HCT116 (cell line): ENCODE measurements around the gene SBF2. TPM values are rescaled to one million over a fixed set of nuclear protein-coding genes. Genes with fewer than 3 reads are reported as not detected.
A peak's percentile ranks its signal among the peaks of the same experiment; 100 is the strongest.

Source experiments
- ATAC-seq: fragments of 200-7000 bp; cut with Tn5 transposase; 2 replicates; pipeline ENCODE4 v1.9.1; 2020; ENCODE audit warnings: mild to moderate bottlenecking, moderate library complexity
- BruUV-seq: library from RNA; stranded (reverse); fragments of 400-500 nt; replicated peaks from 2 replicates; lab custom pipeline; 2021; lab: Mats Ljungman, UMichigan
- CTCF ChIA-PET: fragments of 300-600 bp; sonication (Branson Sonifier 250); formaldehyde crosslinking; loops from one replicate; lab custom pipeline; 2021; ENCODE audit warnings: antibody characterized with exemption; lab: Charles Lee
- POLR2A ChIA-PET: fragments of 300-600, 350-600 bp; sonication (Branson Sonifier 250); formaldehyde crosslinking; loops from one replicate; lab custom pipeline; 2021; ENCODE audit warnings: antibody characterized with exemption; lab: Charles Lee
- RAD21 ChIA-PET, 2 experiments: fragments of 300-600 bp; sonication (Branson Sonifier 250); formaldehyde crosslinking; loops; one replicate each; lab custom pipeline; 2023; ENCODE audit warnings: low total read pairs in 2 of 2; ENCODE audit not compliant: uncharacterized antibody in 2 of 2, unreplicated experiment in 2 of 2, low non-redundant PET in 1 of 2; lab: Charles Lee
- DNase-seq: peaks from one replicate; pipeline ENCODE4 v3.0.0-alpha.2; 2010; ENCODE audit warnings: low read depth, low spot score
- H2AFZ ChIP-seq: fragments of 200-600 bp; shearing (Covaris generic), sonication (generic); 2 replicates; pipeline ENCODE4 v1.6.1; 2017; ENCODE audit warnings: low read depth, mixed run types, mixed read lengths, antibody characterized with exemption, low read length; ENCODE audit not compliant: poor library complexity, severe bottlenecking
- H3K27ac ChIP-seq: 2 replicates; pipeline ENCODE4 v1.5.1; 2012; ENCODE audit warnings: low read depth, low read length
- H3K27me3 ChIP-seq: fragments of 200-600 bp; sonication (generic); 2 replicates; pipeline ENCODE4 v1.6.1; 2016; ENCODE audit warnings: mixed run types, low read length, mixed read lengths; ENCODE audit not compliant: insufficient read depth
- H3K36me3 ChIP-seq, 2 experiments: fragments of 200-500 bp in 1 of 2; fragments of 200-600 bp in 1 of 2; sonication (Bioruptor generic) in 1 of 2; sonication (generic) in 1 of 2; 2 replicates each; pipeline versions ENCODE4 v1.5.1 to v1.6.1; 2014 to 2016; ENCODE audit warnings: low read length in 2 of 2, inconsistent platforms in 1 of 2, mixed read lengths in 1 of 2, mixed run types in 1 of 2; ENCODE audit not compliant: insufficient read depth in 2 of 2, control insufficient read depth in 1 of 2
- H3K4me1 ChIP-seq, 2 experiments: fragments of 200-600 bp in 1 of 2; sonication (generic) in 1 of 2; 2 replicates each; pipeline versions ENCODE4 v1.5.1 to v1.6.1; 2012 to 2017; ENCODE audit warnings: low read length in 2 of 2, inconsistent platforms in 1 of 2, mild to moderate bottlenecking in 1 of 2, mixed read lengths in 1 of 2, mixed run types in 1 of 2, moderate library complexity in 1 of 2; ENCODE audit not compliant: insufficient read depth in 2 of 2, control insufficient read depth in 1 of 2
- H3K4me2 ChIP-seq: fragments of 200-600 bp; sonication (generic); 2 replicates; pipeline ENCODE4 v1.6.1; 2017; ENCODE audit warnings: mixed run types, low read length, mixed read lengths
- H3K4me3 ChIP-seq, 2 experiments: fragments of 200-600 bp in 1 of 2; sonication (generic) in 1 of 2; replicated peaks in 1 of 2; 2 replicates each; pipeline ENCODE4 v1.5.1; 2011 to 2016; ENCODE audit warnings: low read length in 2 of 2, control low read depth in 1 of 2, low read depth in 1 of 2, mild to moderate bottlenecking in 1 of 2, mixed read lengths in 1 of 2, mixed run types in 1 of 2
- H3K79me2 ChIP-seq: fragments of 200-600 bp; sonication (generic); 2 replicates; pipeline ENCODE4 v1.6.1; 2017; ENCODE audit warnings: mild to moderate bottlenecking, mixed run types, low read length, moderate library complexity, mixed read lengths; ENCODE audit not compliant: insufficient read depth
- H3K9ac ChIP-seq: fragments of 200-600 bp; sonication (generic); 2 replicates; pipeline ENCODE4 v1.6.1; 2016; ENCODE audit warnings: low read length, mixed read lengths
- H3K9me2 ChIP-seq: fragments of 200-600 bp; sonication (generic), shearing (Covaris generic); 2 replicates; pipeline ENCODE4 v1.6.1; 2017; ENCODE audit warnings: mixed run types, mild to moderate bottlenecking, moderate library complexity; ENCODE audit not compliant: insufficient read depth
- H3K9me3 ChIP-seq, 2 experiments: fragments of 200-500 bp in 1 of 2; fragments of 200-600 bp in 1 of 2; sonication (Bioruptor generic) in 1 of 2; sonication (generic) in 1 of 2; 2 replicates each; pipeline ENCODE4 v1.6.1; 2014 to 2017; ENCODE audit warnings: low read length in 2 of 2, mixed read lengths in 2 of 2, inconsistent platforms in 1 of 2, low read depth in 1 of 2, mild to moderate bottlenecking in 1 of 2, mixed run types in 1 of 2, moderate library complexity in 1 of 2; ENCODE audit not compliant: control insufficient read depth in 1 of 2, insufficient read depth in 1 of 2
- H4K20me1 ChIP-seq: fragments of 200-600 bp; sonication (generic), shearing (Covaris generic); 2 replicates; pipeline ENCODE4 v1.6.1; 2017; ENCODE audit warnings: mixed run types, mild to moderate bottlenecking, moderate library complexity; ENCODE audit not compliant: insufficient read depth
- ATF3 ChIP-seq: IDR thresholded peaks from 2 replicates; pipeline ENCODE4 v1.6.1; 2012
- CBX3 ChIP-seq: IDR thresholded peaks from 2 replicates; pipeline ENCODE4 v1.6.1; 2012; ENCODE audit warnings: low read depth
- CTCF ChIP-seq, 3 experiments: fragments of 200-600 bp in 1 of 3; sonication (generic) in 1 of 3; IDR thresholded peaks in 2 of 3; conservative IDR thresholded peaks in 1 of 3; 2 replicates each; pipeline ENCODE4 v1.5.1; 2012 to 2017; ENCODE audit warnings: low read depth in 2 of 3, low read length in 2 of 3, antibody characterized with exemption in 1 of 3, borderline replicate concordance in 1 of 3, control low read depth in 1 of 3, mild to moderate bottlenecking in 1 of 3, mixed read lengths in 1 of 3, mixed run types in 1 of 3, moderate library complexity in 1 of 3; ENCODE audit not compliant: insufficient read depth in 1 of 3
- EZH2 ChIP-seq: fragments of 200-600 bp; sonication (generic); IDR thresholded peaks from 2 replicates; pipeline ENCODE4 v1.6.1; 2017; ENCODE audit warnings: antibody characterized with exemption, mixed run types
- EZH2phosphoT487 ChIP-seq: fragments of 200-600 bp; IDR thresholded peaks from 2 replicates; pipeline ENCODE4 v1.6.1; 2018; ENCODE audit warnings: antibody characterized with exemption, borderline replicate concordance
- JUND ChIP-seq: IDR thresholded peaks from 2 replicates; pipeline ENCODE4 v1.6.1; 2012
- MAX ChIP-seq: IDR thresholded peaks from 2 replicates; pipeline ENCODE4 v1.6.1; 2012
- POLR2A ChIP-seq: IDR thresholded peaks from 2 replicates; pipeline ENCODE4 v1.7.0; 2011; ENCODE audit warnings: borderline replicate concordance; ENCODE audit not compliant: insufficient read depth, insufficient read length; ENCODE audit errors: extremely low read depth
- POLR2AphosphoS5 ChIP-seq: IDR thresholded peaks from 2 replicates; pipeline ENCODE4 v1.6.1; 2011; ENCODE audit warnings: mild to moderate bottlenecking, low read depth, low read length, moderate library complexity
- REST ChIP-seq: IDR thresholded peaks from 2 replicates; pipeline ENCODE4 v1.6.1; 2012; ENCODE audit warnings: low read depth
- SIN3A ChIP-seq: IDR thresholded peaks from 2 replicates; pipeline ENCODE4 v1.6.1; 2012; ENCODE audit warnings: low read depth
- SP1 ChIP-seq: IDR thresholded peaks from 2 replicates; pipeline ENCODE4 v1.6.1; 2012; ENCODE audit warnings: low read depth
- SRF ChIP-seq: IDR thresholded peaks from 2 replicates; pipeline ENCODE4 v1.6.1; 2012; ENCODE audit warnings: low read depth
- TCF7L2 ChIP-seq: IDR thresholded peaks from 2 replicates; pipeline ENCODE4 v1.7.0; 2011; ENCODE audit warnings: borderline replicate concordance, inconsistent platforms; ENCODE audit not compliant: insufficient read depth, insufficient read length; ENCODE audit errors: extremely low read depth
- ZBTB33 ChIP-seq: IDR thresholded peaks from 2 replicates; pipeline ENCODE4 v1.6.1; 2011; ENCODE audit warnings: mild to moderate bottlenecking, low read length, moderate library complexity; ENCODE audit not compliant: insufficient replicate concordance; ENCODE audit errors: extremely low read depth
- ZFX ChIP-seq: fragments of 450-650 bp; IDR thresholded peaks from 2 replicates; pipeline ENCODE4 v1.6.1; 2017
- ZNF274 ChIP-seq: fragments of 200-500 bp; sonication (Bioruptor generic); IDR thresholded peaks from 2 replicates; pipeline ENCODE4 v1.6.1; 2014; ENCODE audit warnings: mild to moderate bottlenecking, low read depth, low read length, inconsistent platforms
- intact Hi-C: fragments of 100-400 bp; cut with micrococcal nuclease; formaldehyde crosslinking; loops from 2 replicates; pipeline ENCODE4 v1.10.0; 2022
- total RNA-seq: library from RNA; stranded (reverse); gene quantifications from one replicate; pipeline ENCODE4 v1.2.1, GENCODE V29; 2021; ENCODE audit not compliant: unreplicated experiment

SBF2 gene
- total RNA-seq, 1 experiment from 2014 or later, result 35.0 TPM

- CTCF ChIA-PET, result interaction anchor here (0.9 to 3.6 kb wide), 2 partner anchors 137 to 144 kb away, joined by 4 to 24 read pairs; no protein-coding TSS in a partner anchor
- DNase-seq, result no peak
- Histone ChIP-seq H3K9me2 (no peaks in the 10 kb centered on the region), H4K20me1 (no peaks in the 10 kb centered on the region), H3K36me3 (no peaks in the 10 kb centered on the region), H3K79me2 (no peaks in the 10 kb centered on the region), H3K4me3 (no peak overlapping the region), H2AFZ (no peak overlapping the region), H3K27ac (no peak overlapping the region), H3K27me3 (no peaks in the 10 kb centered on the region), H3K4me1 (peaks cover 3 to 8% of the 10 kb centered on the region in 2 experiments; a peak in 3 of 4 replicates), H3K9me3 (no peaks in the 10 kb centered on the region), H3K4me2 (no peak overlapping the region), H3K9ac (no peak overlapping the region)
- RAD21 ChIA-PET, result no interaction called here
- intact Hi-C loops, result no loop called here
- TF ChIP-seq CTCF (IDR thresholded peaks at IDR 0.05 in 2 of 3, conservative IDR thresholded peaks at IDR 0.05 in 1 of 3; ENCODE audit: borderline replicate concordance in 1 of 3, insufficient read depth in 1 of 3, low read depth in 2 of 3, low read length in 2 of 3), result no peak
- TF ChIP-seq ATF3, result no peak
- TF ChIP-seq SRF, result no peak
- TF ChIP-seq TCF7L2, result no peak
- TF ChIP-seq MAX, result no peak
- no peak for TF ChIP-seq ZFX
- TF ChIP-seq SP1, result no peak
- TF ChIP-seq EZH2, result no peak
- no peak for TF ChIP-seq REST
- TF ChIP-seq EZH2phosphoT487, result no peak
- TF ChIP-seq SIN3A, result no peak
- no peak for TF ChIP-seq POLR2AphosphoS5
- no peak for TF ChIP-seq JUND
- no peak for TF ChIP-seq CBX3
- TF ChIP-seq ZBTB33, result no peak
- no peak for TF ChIP-seq ZNF274
- TF ChIP-seq POLR2A, result no peak
- ATAC-seq, result no peak
- BruUV-seq, result TSS peak; percentile 53
- POLR2A ChIA-PET, result interaction anchor here (0.6 to 1.4 kb wide), 2 partner anchors 9 to 787 kb away, joined by 3 read pairs; no protein-coding TSS in a partner anchor
These were observed 543.5 kb downstream of the SBF2 start for GRCh38 chr11:9750551-9750950.
